Measurements from ENCODE around the gene CRYBA2.

DNA sequence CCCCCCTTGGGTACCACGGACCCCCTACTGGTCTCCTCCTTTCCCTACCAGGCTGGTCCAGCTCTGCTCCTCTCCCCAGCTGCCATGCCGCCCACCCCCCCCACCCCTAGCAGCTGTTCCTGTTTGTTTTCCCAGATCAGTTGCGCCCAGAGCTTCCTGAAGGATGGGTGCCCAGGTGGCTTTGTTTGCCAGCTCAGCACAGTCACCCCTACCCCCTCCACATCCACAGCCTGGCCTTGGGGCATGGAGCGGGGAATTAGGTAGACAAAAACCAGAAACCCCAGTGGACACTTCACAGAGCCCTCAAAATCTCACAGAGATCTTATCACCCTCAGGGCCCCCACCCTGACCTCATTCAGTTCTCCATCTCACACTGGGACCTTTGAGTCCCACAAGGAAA lies 3.7 kb upstream of the CRYBA2 start:
- TF ChIP-seq CTCF (IDR thresholded peaks at IDR 0.05), result no peak
- no peak for TF ChIP-seq POLR2A (IDR thresholded peaks at IDR 0.05)

Measured in lower leg skin (tissue), 3 donors.